ENCODE measurements around the gene KRT23. TPM values are rescaled to one million over a fixed set of nuclear protein-coding genes. Genes with fewer than 3 reads are reported as not detected.
A peak's percentile ranks its signal among the peaks of the same experiment; 100 is the strongest.
"Not testable (repeated sequence)": the region's sequence is repeated elsewhere in the genome, so short reads cannot be mapped to it uniquely, and the experiment has no call there.

The KRT23 gene
- total RNA-seq, 1 donor from 2014 or later, result 1.9 TPM

- DNase-seq, result no peak
Observed at GRCh38 chr17:40949418-40949817, 12.0 kb upstream of the KRT23 start.

- DNase-seq, result no peak
Observed at GRCh38 chr17:40947929-40948328, 10.5 kb upstream of the KRT23 start.

- no peak for DNase-seq
Observed at GRCh38 chr17:40945414-40945813, 8.0 kb upstream of the KRT23 start.

GRCh38 chr17:40944531-40944930 is 7.1 kb upstream of the KRT23 start:
- no peak for DNase-seq

- no peak for DNase-seq
Observed at GRCh38 chr17:40942553-40942952, 5.1 kb upstream of the KRT23 start.

DNA sequence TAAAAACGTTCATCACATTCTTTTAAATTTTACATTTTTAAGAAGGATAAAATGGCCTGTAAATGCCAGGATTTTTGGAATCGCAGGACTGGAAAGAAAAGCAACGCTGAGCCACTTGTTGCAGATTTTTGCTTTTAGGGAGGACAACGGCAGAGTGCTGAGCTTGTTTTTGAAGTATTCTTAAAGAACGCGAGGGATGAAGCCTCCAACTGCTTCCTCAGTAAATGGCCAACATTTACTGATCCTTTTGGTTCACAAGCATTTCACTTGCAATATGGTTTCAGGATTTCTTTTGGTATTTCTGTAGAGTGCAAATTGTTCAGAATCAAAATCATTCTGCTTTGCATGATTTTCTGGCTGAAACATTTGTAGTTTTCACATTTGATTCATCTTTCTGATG is 2.8 kb upstream of the KRT23 start:
- DNase-seq, result no peak

DNA sequence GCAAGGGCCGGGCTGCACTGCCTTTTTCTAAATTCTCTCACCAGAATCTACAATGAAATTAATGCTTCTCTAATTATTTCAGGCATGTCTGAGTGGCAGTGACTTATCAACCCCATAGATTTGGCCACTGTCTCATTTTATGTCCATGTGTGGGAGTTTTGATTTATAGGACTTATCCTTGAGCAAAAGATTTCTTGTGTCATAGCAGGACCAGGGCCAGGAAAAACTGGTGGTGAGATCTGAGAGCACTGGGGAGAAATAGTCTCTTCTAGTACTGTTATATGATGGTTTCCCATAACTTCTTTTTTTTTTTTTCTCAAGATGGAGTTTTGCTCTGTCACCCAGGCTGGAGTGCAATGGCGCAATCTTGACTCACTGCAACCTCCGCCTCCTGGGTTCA is 1.5 kb upstream of the KRT23 start:
- DNase-seq, result no peak

- DNase-seq, result no peak
Observed at GRCh38 chr17:40936976-40937375, 470 bp downstream of the KRT23 start.

DNA sequence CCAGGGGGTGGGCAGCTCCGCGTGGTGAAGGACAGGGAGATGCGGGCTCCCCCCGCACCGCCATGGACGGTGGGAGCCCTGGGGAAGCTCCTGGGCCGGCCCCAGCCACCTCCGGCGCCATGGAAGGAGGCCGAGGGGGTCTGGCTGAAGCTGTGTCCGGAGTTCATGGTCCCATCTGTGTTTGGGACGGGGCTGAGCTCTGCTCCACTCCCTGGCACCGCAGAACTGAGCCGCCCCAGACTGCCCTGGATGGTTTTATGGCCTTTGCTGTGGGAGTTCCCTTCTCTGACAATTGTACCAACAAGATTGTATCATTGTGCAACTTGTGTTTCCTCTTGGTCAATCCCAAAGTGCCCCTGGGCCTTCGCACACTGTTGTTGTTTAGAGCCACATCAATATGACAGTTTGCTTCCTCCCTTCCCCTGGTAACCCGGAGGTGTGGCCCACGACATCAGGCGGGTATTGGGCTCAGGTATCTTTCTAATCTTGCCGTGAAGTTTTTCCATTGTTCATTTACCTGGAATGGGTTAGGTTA is 942 bp downstream of the KRT23 start:
- no peak for DNase-seq

DNA sequence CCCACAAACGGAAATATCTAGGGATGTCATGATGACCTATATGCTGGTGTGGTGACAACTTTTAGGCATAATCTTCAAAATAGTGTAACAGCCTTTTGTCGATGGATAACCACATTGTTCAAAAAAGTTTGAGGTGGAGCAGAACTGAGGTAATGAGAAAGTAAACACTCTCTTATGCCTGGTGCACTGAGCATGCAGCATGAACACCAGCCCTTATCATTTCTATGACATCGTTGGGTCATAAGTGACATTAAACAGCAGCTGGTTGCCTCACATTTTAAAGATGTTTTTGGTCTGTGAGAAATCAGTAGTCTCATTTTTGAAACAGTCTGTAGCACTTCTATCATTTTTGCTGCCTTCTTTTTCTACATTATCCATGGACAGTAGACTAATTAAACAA is 1.8 kb downstream of the KRT23 start:
- DNase-seq, result no peak

DNA sequence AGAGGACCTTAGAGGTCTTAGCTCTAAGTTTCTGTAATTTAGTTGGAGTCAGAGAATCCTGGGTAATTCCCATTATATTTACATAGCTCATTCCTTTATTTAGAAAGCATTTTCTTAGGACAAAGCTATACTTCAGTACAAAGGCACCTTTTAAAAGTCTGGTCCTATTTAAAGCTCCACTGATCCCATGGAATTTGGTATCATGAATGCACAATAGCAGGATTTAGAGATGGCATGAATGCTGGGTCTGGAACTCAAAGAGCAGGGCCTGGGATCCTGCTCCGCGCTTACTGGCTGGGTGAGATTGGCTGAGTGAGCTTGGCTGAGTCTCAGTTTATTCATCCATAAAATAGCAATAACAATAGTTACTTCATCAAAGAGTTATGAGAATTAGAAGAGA is 4.8 kb downstream of the KRT23 start:
- DNase-seq, result no peak

DNA sequence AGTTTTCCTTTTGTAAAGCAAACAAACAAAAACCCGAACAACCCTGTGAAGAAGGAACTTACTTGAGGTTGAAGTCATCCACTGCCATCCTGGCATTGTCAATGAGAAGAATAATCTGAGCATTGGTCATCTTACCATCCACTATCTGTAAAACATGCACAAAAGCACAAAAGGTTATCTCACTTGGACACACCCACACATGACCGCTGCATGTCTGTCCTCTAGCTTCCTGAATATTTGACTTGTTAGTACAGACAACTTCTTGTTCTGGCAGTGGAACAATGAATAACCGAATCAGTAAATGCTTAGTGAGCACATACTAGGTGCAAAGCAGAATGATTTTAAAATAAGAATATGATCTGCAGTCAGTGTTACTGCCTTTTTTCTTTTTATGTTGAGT is 6.1 kb downstream of the KRT23 start:
- no peak for DNase-seq

DNA sequence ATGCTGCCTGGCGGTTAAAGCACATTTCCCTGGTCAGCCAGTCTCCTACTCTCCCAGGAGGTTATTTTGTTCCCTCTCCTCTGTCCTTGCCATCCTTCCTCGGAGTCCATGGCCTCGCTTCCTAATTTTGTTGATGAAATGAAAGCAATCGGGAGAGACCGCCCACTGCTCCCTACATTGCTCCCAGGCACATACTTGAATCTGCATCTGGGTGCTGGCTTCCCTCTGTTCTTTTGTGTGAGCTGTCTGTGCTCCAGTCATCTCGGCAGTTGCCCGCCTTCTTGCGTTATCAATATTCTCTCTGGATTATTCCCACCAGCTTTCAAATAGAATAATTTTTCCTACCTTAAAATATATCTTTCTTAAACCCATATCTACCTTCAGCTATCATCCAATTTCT is 11.1 kb downstream of the KRT23 start:
- DNase-seq, result no peak

DNA sequence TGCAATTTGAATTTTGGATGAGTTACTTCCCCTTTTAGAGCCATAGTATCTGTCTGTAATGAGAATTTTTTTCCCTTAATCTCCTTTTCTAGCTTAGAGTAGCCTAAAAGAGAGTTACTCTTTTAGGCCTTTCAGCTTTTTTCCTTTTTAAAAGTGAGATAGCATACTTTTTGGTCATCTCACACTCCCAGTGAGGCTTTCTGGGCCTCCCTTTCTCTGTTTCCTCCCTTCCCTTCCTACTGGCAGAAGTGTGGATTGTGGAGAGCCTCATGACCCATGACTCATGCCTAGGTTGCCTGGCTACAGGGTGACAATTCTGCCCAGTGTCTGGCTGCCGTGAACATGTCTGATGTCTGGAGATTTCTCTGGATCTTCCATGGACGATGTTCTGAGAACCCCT is 15.2 kb downstream of the KRT23 start:
- DNase-seq, result peak; percentile 78

DNA sequence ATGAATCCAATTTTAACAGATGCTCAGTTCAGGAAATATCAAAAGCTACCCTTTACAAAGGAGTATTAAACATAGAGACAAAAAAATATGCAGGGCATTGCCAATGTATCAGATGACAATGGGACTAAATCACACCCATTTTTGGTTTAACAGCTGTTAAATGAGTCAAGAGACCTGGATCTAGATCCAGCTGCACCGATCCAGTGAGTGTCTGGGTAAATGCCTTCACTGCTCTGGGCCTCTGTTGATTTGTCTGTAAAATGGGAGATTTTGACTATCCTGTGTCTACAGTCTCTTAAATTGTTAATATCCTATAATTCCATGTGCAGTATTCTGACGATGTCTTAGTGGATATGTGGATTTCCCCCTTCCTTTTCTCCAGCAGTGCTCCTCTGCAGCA is 16.4 kb downstream of the KRT23 start:
- DNase-seq, result no peak

DNA sequence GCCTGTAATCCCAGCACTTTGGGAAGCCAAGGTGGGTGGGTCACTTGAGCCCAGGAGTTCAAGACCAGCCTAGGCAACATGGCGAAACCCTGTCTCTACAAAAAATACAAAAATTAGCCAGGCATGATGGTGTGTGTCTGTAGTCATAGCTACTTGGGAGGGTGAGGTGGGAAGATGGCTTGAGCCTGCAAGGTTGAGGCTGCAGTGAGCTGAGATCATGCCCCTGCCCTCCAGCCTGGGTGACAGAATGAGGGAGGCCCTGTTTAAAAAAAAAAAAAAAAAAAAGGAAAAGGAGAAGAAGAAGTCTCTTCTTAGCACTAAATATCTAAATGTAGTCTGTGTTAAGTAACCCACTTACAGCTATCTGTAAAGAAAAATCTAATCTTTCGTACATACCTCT is 20.3 kb downstream of the KRT23 start:
- DNase-seq, result not testable (repeated sequence)

DNA sequence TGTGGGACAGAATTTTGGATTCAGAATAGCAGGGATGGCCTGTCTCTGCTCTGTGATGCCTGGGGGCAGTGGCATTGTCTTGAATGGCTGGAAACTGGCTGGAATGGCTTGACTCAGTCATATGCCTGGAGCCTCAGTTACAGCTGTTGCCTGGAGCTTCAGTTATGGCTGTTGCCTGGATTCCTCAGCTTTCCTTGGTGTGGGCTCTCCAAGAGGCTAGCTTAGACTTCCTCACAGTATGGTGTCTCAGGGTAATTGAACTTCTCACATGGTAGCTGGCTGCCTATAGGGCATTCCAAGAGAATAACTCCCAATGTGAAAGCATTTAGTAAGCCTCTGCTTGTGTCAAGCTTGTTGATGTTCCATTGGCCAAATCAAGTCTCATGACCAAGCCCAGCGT is 21.1 kb downstream of the KRT23 start:
- no peak for DNase-seq

DNA sequence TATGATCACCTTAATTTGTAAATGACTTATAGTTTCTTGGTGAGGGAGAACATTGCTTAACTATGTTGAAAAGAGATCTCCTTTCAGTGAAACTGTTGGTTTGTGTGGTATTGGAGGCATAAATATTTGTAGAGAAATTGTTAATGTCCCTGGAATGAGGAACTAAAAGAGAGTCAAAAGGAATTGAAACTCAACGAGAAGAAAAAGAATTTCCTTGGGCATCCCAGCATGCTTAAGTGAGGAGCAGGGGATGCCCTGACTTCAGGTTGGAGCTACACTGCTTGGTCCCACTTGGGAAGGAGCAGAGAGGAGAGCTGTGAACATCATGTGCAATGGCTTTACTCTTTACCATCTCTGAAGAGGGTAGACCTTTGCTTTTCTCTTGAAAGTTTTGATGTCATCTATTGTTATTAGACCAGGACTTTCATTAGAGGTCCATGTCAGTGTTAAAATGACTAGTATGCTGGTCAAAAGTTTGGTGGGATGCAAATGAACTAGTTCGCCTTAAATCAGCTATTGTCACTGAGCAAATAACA is 21.7 kb downstream of the KRT23 start:
- no peak for DNase-seq

- peak; percentile 54 for DNase-seq
Observed at GRCh38 chr17:40915199-40915661, 22.2 kb downstream of the KRT23 start.

DNA sequence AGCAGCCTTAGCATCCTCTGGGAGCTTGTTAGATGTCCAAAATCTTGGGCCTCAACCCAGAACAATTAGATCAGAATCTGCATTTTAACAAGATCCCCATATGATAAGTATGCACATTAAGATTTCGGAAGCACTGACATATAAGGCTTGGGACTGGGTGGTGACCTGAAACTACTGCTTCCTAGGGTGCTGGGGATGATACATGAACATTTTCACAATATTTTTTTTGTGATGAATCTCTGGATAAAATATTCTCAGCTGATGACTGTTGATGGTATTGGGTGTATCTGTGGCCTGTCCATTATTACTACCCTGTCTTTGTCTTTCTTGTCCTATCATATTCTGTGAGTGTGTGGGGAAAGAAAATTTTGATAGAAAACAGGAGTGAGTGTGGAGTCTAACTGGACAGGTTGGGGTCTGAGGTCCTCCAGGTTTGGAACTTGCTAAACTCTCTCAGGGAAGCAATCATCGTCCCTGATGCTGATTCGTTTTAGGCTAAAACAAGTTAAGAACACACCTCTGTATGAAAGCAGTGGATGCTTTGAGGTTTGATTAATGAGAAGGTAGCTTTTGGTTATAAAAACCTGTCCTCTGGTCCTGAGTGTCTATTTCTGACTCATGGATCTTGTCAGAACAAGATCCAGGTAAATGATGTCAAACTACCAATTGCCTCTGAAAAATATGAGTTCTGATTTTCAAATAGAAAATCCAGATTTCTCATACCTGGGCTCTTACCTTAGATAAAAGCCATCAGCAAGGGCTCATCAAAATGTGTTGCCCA is 23.2 kb downstream of the KRT23 start:
- DNase-seq, result no peak

GRCh38 chr17:40912486-40913210 is 24.8 kb downstream of the KRT23 start:
- peak; percentile 42 for DNase-seq

DNA sequence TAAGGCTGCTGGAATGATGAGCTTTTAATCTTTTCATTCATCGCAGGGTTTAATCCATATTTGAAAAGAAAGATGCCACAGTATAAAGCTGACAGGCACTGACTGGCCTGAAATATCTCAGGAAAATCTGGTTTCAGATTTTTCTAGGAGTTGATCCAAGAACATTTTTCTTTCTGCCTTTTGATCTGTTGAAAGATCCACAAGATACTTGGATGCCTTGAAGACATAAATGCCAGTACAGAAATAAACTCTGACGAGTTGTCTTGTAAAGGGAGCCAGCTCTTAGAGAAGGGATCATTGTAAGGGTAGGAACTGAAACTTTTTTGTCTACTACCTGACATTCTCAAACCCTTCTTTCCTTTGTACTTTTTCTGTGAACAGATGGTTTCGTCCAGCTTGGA is 27.0 kb downstream of the KRT23 start:
- DNase-seq, result no peak

GRCh38 chr17:40909755-40910154 is 27.7 kb downstream of the KRT23 start:
- no peak for DNase-seq

DNA sequence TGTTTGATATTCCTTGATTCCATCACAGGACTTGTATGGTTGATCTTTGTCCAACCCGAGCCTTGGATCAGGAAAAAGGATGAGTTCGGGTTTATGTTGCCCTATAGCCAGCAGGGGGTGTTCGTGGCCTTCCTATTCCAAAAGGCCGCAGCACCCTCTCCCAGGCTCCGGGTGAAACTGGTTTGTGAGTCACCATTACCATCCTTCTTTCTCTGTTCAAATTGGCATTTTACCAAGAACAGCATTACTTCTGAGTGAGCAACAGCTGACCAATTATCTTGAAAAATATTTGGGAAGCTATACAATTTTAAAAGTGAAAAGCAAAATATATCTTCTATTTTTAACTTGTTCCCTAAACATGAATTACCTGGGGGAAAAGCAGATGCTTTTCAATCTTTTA is 28.1 kb downstream of the KRT23 start:
- peak; percentile 93 for DNase-seq
